Measurements from ENCODE around the gene RALGPS1.

Gene RALGPS1

GRCh38 chr9:127245637-127246164 lies 331.1 kb downstream of the RALGPS1 start:
- Mint-ChIP-seq H3K36me3 (ENCODE audit: low read depth) (no peaks in the 10 kb centered on the region), H3K27me3 (peaks cover 10% of the 10 kb centered on the region), H3K27ac (no peak overlapping the region), H3K4me1 (peaks cover 11% of the 10 kb centered on the region), H3K9me3 (no peaks in the 10 kb centered on the region), H3K4me3 (peak overlapping the region; percentile 84)
- ATAC-seq: no peak
- DNase-seq: no peak

- DNase-seq (no peak), ATAC-seq (no peak)
- Mint-ChIP-seq H3K27ac (no peak overlapping the region), H3K4me1 (peaks cover 11% of the 10 kb centered on the region), H3K36me3 (ENCODE audit: low read depth) (no peaks in the 10 kb centered on the region), H3K9me3 (no peaks in the 10 kb centered on the region), H3K4me3 (no peak overlapping the region), H3K27me3 (peaks cover 14% of the 10 kb centered on the region)
These were observed 333.7 kb downstream of the RALGPS1 start for GRCh38 chr9:127248241-127248640.

GRCh38 chr9:127249877-127250276 lies 335.3 kb downstream of the RALGPS1 start:
- H3K4me1 Mint-ChIP-seq: peaks cover 8% of the 10 kb centered on the region
- peaks cover 20% of the 10 kb centered on the region for H3K27me3 Mint-ChIP-seq
- DNase-seq (no peak), ATAC-seq (no peak)
- H3K36me3 Mint-ChIP-seq (ENCODE audit: low read depth): no peaks in the 10 kb centered on the region
- no peak overlapping the region for H3K4me3 Mint-ChIP-seq
- H3K9me3 Mint-ChIP-seq: no peaks in the 10 kb centered on the region
- no peak overlapping the region for H3K27ac Mint-ChIP-seq

GRCh38 chr9:127250896-127251391 lies 336.4 kb downstream of the RALGPS1 start:
- Mint-ChIP-seq H3K4me1 (peaks cover 1% of the 10 kb centered on the region), H3K27ac (no peak overlapping the region), H3K36me3 (ENCODE audit: low read depth) (no peaks in the 10 kb centered on the region), H3K4me3 (no peak overlapping the region), H3K9me3 (no peaks in the 10 kb centered on the region), H3K27me3 (peaks cover 20% of the 10 kb centered on the region)
- ATAC-seq (no peak), DNase-seq (no peak)

GRCh38 chr9:127252410-127253318 lies 338.1 kb downstream of the RALGPS1 start:
- H3K4me1 Mint-ChIP-seq: no peaks in the 10 kb centered on the region
- DNase-seq (no peak), ATAC-seq (no peak)
- H3K9me3 Mint-ChIP-seq: no peaks in the 10 kb centered on the region
- no peak overlapping the region for H3K4me3 Mint-ChIP-seq
- H3K36me3 Mint-ChIP-seq (ENCODE audit: low read depth): no peaks in the 10 kb centered on the region
- no peak overlapping the region for H3K27ac Mint-ChIP-seq
- peaks cover 18% of the 10 kb centered on the region for H3K27me3 Mint-ChIP-seq

GRCh38 chr9:127253446-127253845 lies 338.9 kb downstream of the RALGPS1 start:
- Mint-ChIP-seq H3K4me3 (no peak overlapping the region), H3K27ac (no peak overlapping the region), H3K27me3 (peaks cover 18% of the 10 kb centered on the region), H3K36me3 (ENCODE audit: low read depth) (no peaks in the 10 kb centered on the region), H3K9me3 (no peaks in the 10 kb centered on the region), H3K4me1 (no peaks in the 10 kb centered on the region)
- DNase-seq (no peak), ATAC-seq (no peak)

- no peaks in the 10 kb centered on the region for H3K36me3 Mint-ChIP-seq (ENCODE audit: low read depth)
- peaks cover 10% of the 10 kb centered on the region for H3K27me3 Mint-ChIP-seq
- H3K9me3 Mint-ChIP-seq: no peaks in the 10 kb centered on the region
- H3K27ac Mint-ChIP-seq: no peak overlapping the region
- DNase-seq: no peak
- H3K4me1 Mint-ChIP-seq: no peaks in the 10 kb centered on the region
- H3K4me3 Mint-ChIP-seq: no peak overlapping the region
- no peak for ATAC-seq
These were observed 341.1 kb downstream of the RALGPS1 start for GRCh38 chr9:127255692-127256091.

- H3K4me1 Mint-ChIP-seq: no peaks in the 10 kb centered on the region
- H3K4me3 Mint-ChIP-seq: no peak overlapping the region
- H3K36me3 Mint-ChIP-seq (ENCODE audit: low read depth): no peaks in the 10 kb centered on the region
- H3K27ac Mint-ChIP-seq: no peak overlapping the region
- DNase-seq (no peak), ATAC-seq (no peak)
- peaks cover 10% of the 10 kb centered on the region for H3K27me3 Mint-ChIP-seq
- no peaks in the 10 kb centered on the region for H3K9me3 Mint-ChIP-seq
These were observed 341.7 kb downstream of the RALGPS1 start for GRCh38 chr9:127256324-127256723.

- no peaks in the 10 kb centered on the region for H3K4me1 Mint-ChIP-seq
- no peaks in the 10 kb centered on the region for H3K9me3 Mint-ChIP-seq
- H3K36me3 Mint-ChIP-seq (ENCODE audit: low read depth): no peaks in the 10 kb centered on the region
- DNase-seq: no peak
- H3K4me3 Mint-ChIP-seq: no peak overlapping the region
- no peak overlapping the region for H3K27ac Mint-ChIP-seq
- peaks cover 2% of the 10 kb centered on the region for H3K27me3 Mint-ChIP-seq
- no peak for ATAC-seq
These were observed 344.3 kb downstream of the RALGPS1 start for GRCh38 chr9:127258606-127259471.

- H3K36me3 Mint-ChIP-seq (ENCODE audit: low read depth): no peaks in the 10 kb centered on the region
- no peaks in the 10 kb centered on the region for H3K9me3 Mint-ChIP-seq
- DNase-seq (no peak), ATAC-seq (no peak)
- H3K27ac Mint-ChIP-seq: no peak overlapping the region
- H3K27me3 Mint-ChIP-seq: no peaks in the 10 kb centered on the region
- H3K4me1 Mint-ChIP-seq: no peaks in the 10 kb centered on the region
- no peak overlapping the region for H3K4me3 Mint-ChIP-seq
These were observed 348.0 kb downstream of the RALGPS1 start for GRCh38 chr9:127262602-127263001.

GRCh38 chr9:127263237-127263636 lies 348.7 kb downstream of the RALGPS1 start:
- H3K4me1 Mint-ChIP-seq: no peaks in the 10 kb centered on the region
- H3K27me3 Mint-ChIP-seq: no peaks in the 10 kb centered on the region
- H3K36me3 Mint-ChIP-seq (ENCODE audit: low read depth): no peaks in the 10 kb centered on the region
- no peaks in the 10 kb centered on the region for H3K9me3 Mint-ChIP-seq
- no peak overlapping the region for H3K27ac Mint-ChIP-seq
- no peak overlapping the region for H3K4me3 Mint-ChIP-seq
- DNase-seq (no peak), ATAC-seq (no peak)

GRCh38 chr9:127263664-127264063 lies 349.1 kb downstream of the RALGPS1 start:
- ATAC-seq: no peak

GRCh38 chr9:127264462-127265219 lies 350.1 kb downstream of the RALGPS1 start, which contains the start of gene GARNL3:
Gene GARNL3, plus strand, starts transcription at chr9:127264774. Its CDS starts 104 bp downstream, at chr9:127264878.
- H3K4me3 Mint-ChIP-seq: no peak within 1 kb of the TSS
- no peaks in the 10 kb centered on the region for H3K27me3 Mint-ChIP-seq
- no peaks in the 10 kb centered on the region for H3K36me3 Mint-ChIP-seq (ENCODE audit: low read depth)
- ATAC-seq (no peak), DNase-seq (no peak)
- H3K27ac Mint-ChIP-seq: no peak within 1 kb of the TSS
- H3K9me3 Mint-ChIP-seq: no peaks in the 10 kb centered on the region
- no peaks in the 10 kb centered on the region for H3K4me1 Mint-ChIP-seq

More at GRCh38 chr9:127263664-127264063, 349.1 kb downstream of the RALGPS1 start:
- H3K27ac Mint-ChIP-seq: no peak overlapping the region
- no peaks in the 10 kb centered on the region for H3K4me1 Mint-ChIP-seq
- DNase-seq: no peak
- H3K36me3 Mint-ChIP-seq (ENCODE audit: low read depth): no peaks in the 10 kb centered on the region
- H3K9me3 Mint-ChIP-seq: no peaks in the 10 kb centered on the region
- H3K4me3 Mint-ChIP-seq: no peak overlapping the region
- no peaks in the 10 kb centered on the region for H3K27me3 Mint-ChIP-seq

Data from activated naive CD8-positive, alpha-beta T cell treated with anti-CD3 and anti-CD28 coated beads, Interleukin-2, amount 50 U/mL, for 24 hours (primary cell).